Stimulated activated CD4-positive, alpha-beta T cell treated with anti-CD3 and anti-CD28 coated beads, Interleukin-2, amount 100 ng/mL, for 48 hours (primary cell): ENCODE results near the gene ITPKB.

Source experiments
- DNase-seq, 2 donors: peaks; one replicate each; pipeline ENCODE4 v3.0.0-alpha.2; 2020

The ITPKB gene

GRCh38 chr1:226702957-226703831 is 35.9 kb downstream of the ITPKB start:
- DNase-seq = peak; percentile 70 to 77

- DNase-seq = no peak
These were observed 36.6 kb downstream of the ITPKB start for GRCh38 chr1:226702318-226702956.

- DNase-seq = no peak
These were observed 38.2 kb downstream of the ITPKB start for GRCh38 chr1:226700861-226701260.

- DNase-seq = no peak
These were observed 39.9 kb downstream of the ITPKB start for GRCh38 chr1:226699166-226699565.

- no peak for DNase-seq
These were observed 40.4 kb downstream of the ITPKB start for GRCh38 chr1:226698659-226699058.

GRCh38 chr1:226697929-226698544 is 41.0 kb downstream of the ITPKB start:
- no peak for DNase-seq

GRCh38 chr1:226697151-226697928 is 41.7 kb downstream of the ITPKB start:
- DNase-seq = no peak

GRCh38 chr1:226696547-226696946 is 42.5 kb downstream of the ITPKB start:
- no peak for DNase-seq

GRCh38 chr1:226695335-226695900 is 43.7 kb downstream of the ITPKB start:
- no peak for DNase-seq

GRCh38 chr1:226692823-226693222 is 46.3 kb downstream of the ITPKB start:
- DNase-seq = no peak

- no peak for DNase-seq
These were observed 46.9 kb downstream of the ITPKB start for GRCh38 chr1:226692051-226692792.

- no peak for DNase-seq
These were observed 47.8 kb downstream of the ITPKB start for GRCh38 chr1:226691247-226691646.

- DNase-seq = no peak
These were observed 48.6 kb downstream of the ITPKB start for GRCh38 chr1:226690460-226690982.

GRCh38 chr1:226688808-226689207 is 50.3 kb downstream of the ITPKB start:
- no peak for DNase-seq

- DNase-seq = no peak
These were observed 50.9 kb downstream of the ITPKB start for GRCh38 chr1:226688056-226688748.

- DNase-seq = no peak
These were observed 51.7 kb downstream of the ITPKB start for GRCh38 chr1:226687426-226687825.

GRCh38 chr1:226686440-226687425 is 52.3 kb downstream of the ITPKB start:
- no peak for DNase-seq

GRCh38 chr1:226685196-226685820 is 53.8 kb downstream of the ITPKB start:
- no peak for DNase-seq

GRCh38 chr1:226684026-226684425 is 55.1 kb downstream of the ITPKB start:
- no peak for DNase-seq
